ENCODE data around the gene SIT1. TPM values are rescaled to one million over a fixed set of nuclear protein-coding genes. Genes with fewer than 3 reads are reported as not detected.
A peak's percentile ranks its signal among the peaks of the same experiment; 100 is the strongest.

SIT1 gene
- total RNA-seq, 1 donor from 2014 or later: 2.5 TPM

DNA sequence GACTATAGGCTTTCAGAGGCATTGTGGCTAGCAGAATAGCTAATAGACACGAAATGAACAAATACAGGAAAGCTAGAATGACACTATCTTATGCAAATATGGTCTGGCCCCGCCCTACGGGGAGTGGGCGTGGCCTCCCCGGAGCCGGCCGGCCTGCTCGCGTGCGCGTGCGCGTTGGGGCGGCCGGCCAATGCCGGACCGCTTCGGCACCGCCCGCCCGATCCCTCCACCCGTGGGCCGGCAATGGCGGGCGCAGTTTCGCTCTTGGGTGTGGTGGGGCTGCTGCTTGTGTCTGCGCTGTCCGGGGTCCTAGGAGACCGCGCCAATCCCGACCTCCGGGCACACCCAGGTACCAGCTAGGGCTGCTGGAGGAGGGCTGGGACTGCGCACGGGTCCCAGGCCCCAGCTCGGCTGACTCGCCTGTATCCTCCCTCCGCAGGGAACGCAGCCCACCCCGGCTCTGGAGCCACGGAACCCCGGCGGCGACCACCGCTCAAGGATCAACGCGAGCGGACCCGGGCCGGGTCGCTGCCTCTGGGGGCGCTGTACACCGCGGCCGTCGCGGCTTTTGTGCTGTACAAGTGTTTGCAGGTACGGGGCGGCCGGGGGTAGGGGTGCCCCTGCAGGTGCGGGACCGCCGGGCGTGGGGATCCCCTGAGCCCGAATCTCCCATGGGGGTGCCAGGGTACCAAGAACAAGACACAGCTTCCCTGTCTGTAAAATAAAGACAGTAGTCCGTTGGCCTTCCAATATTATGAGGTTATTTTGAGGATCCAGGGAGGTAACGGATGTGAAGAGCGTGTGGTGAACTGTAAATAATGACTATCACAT is 7.6 kb upstream of the SIT1 start, which contains the start of gene CCDC107:
Gene CCDC107, plus strand, starts transcription at position 156 of the 831 bp plus-strand sequence. Its CDS starts 88 bp downstream, at position 244.
- peak within 1 kb of the TSS; percentile 84 to 97 for H3K4me3 ChIP-seq
- peaks cover 0 to 11% of the 10 kb centered on the region in 2 donors for H3K36me3 ChIP-seq
- H3K9me3 ChIP-seq: no peaks in the 10 kb centered on the region
- peak; percentile 83 to 96 for TF ChIP-seq POLR2A (IDR thresholded peaks at IDR 0.05)
- TF ChIP-seq POLR2AphosphoS5 (IDR thresholded peaks at IDR 0.05; ENCODE audit: insufficient read depth in 1 of 2, low read depth in 1 of 2): peak in 1 of 2 donors; percentile 64
- TF ChIP-seq, protein P1, sequence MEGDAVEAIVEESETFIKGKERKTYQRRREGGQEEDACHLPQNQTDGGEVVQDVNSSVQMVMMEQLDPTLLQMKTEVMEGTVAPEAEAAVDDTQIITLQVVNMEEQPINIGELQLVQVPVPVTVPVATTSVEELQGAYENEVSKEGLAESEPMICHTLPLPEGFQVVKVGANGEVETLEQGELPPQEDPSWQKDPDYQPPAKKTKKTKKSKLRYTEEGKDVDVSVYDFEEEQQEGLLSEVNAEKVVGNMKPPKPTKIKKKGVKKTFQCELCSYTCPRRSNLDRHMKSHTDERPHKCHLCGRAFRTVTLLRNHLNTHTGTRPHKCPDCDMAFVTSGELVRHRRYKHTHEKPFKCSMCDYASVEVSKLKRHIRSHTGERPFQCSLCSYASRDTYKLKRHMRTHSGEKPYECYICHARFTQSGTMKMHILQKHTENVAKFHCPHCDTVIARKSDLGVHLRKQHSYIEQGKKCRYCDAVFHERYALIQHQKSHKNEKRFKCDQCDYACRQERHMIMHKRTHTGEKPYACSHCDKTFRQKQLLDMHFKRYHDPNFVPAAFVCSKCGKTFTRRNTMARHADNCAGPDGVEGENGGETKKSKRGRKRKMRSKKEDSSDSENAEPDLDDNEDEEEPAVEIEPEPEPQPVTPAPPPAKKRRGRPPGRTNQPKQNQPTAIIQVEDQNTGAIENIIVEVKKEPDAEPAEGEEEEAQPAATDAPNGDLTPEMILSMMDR (IDR thresholded peaks at IDR 0.05): peak in 2 of 3 experiments; percentile 31 to 63
- intact Hi-C loops (cut with DNase I): loop anchor here (2.0 to 10.0 kb wide), 3 partner anchors 34 to 156 kb away; partner anchors contain the start of genes HINT2 and SPAG8
- H3K27me3 ChIP-seq: no peaks in the 10 kb centered on the region
- H3K4me1 ChIP-seq: peaks cover 18% of the 10 kb centered on the region
- H3K27ac ChIP-seq: peak within 1 kb of the TSS; percentile 96
- DNase-seq (ENCODE audit: extremely low spot score in 2 of 2): no peak

DNA sequence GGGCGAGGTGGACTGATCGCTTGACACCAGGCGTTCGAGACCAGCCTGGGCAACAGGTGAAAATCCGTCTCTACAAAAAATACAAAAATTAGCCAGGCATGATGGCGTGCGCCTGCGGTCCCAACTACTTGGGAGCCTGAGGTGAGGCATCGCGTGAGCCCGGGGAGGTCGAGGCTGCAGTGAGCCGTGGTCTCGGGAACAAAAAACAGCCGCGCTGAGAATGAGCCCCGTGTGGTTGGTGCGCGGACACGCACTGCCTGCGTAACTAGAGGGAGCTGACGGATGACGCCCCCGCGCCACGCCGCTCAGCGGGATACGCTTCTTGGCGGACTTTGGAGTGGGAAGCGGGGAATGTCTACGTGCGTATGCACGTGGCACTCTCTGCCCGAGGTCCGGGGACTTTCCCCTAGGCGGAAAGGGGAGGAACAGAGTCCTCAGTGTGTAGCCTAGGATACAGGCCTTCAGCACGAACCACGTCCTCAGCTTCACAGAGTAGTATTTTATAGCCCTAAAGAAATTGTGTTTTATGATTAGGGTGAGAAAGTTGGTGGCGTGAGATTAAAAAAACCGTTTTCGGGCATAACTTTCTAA is 6.9 kb upstream of the SIT1 start, which contains the start of gene RMRP:
Gene RMRP, minus strand, starts transcription at position 474 of the 591 bp plus-strand sequence.
- H3K4me1 ChIP-seq: peaks cover 18% of the 10 kb centered on the region
- intact Hi-C loops (cut with DNase I): loop anchor here (2.0 to 10.0 kb wide), 3 partner anchors 35 to 157 kb away; partner anchors contain the start of genes HINT2 and SPAG8

DNA sequence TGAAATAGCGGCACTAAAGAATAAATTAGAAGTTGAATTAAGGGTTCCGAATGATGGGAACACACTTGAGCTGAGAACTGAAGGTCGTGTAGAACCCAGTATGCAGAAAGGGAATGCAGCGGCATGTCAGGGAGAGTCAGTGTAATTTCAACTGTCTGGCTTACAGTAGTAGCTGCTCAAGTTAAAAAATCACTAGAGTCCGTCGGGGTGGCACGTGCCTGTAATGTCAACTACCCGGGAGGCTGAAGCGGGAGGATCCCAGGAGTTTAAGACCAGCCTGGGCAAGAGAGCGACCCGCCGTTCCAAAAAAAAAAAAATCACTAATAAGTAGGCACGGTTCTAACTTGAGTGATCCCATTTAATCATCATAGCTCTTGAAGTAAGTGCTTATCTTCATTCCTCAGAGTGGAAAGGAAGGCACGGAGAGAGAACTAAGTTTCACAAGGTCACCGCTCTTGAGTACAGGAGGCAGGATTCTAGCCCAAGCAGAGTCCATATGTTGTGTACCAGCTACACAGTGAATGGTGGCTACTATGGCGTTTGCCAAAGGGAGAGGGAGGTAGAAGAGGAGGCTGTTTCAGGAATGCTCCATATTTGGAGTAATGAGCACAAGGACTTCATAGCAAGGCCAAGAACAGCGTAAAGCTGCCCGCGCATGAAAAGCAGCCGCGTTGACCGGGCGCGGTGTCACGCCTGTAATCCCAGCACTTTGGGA is 6.3 kb upstream of the SIT1 start:
- TF ChIP-seq, protein P1 (IDR thresholded peaks at IDR 0.05): no peak
- TF ChIP-seq POLR2A (IDR thresholded peaks at IDR 0.05) (no peak), POLR2AphosphoS5 (IDR thresholded peaks at IDR 0.05; ENCODE audit: insufficient read depth in 1 of 2, low read depth in 1 of 2) (no peak)
- Histone ChIP-seq H3K36me3 (peaks cover 0 to 11% of the 10 kb centered on the region in 2 donors), H3K27me3 (no peaks in the 10 kb centered on the region), H3K4me1 (peaks cover 18% of the 10 kb centered on the region), H3K9me3 (no peaks in the 10 kb centered on the region), H3K27ac (peak overlapping the region; percentile 96), H3K4me3 (peak overlapping the region; percentile 47 to 97)
- no peak for DNase-seq (ENCODE audit: extremely low spot score in 2 of 2)
- intact Hi-C loops (cut with DNase I): loop anchor here (5.0 to 10.0 kb wide), 2 partner anchors 35 to 158 kb away; partner anchors contain the start of genes HINT2 and SPAG8

More for the DNA sequence above, 6.9 kb upstream of the SIT1 start, which contains the start of gene RMRP:
- Histone ChIP-seq H3K27me3 (no peaks in the 10 kb centered on the region), H3K9me3 (no peaks in the 10 kb centered on the region), H3K4me3 (peak within 1 kb of the TSS; percentile 84 to 97), H3K27ac (peak within 1 kb of the TSS; percentile 96), H3K36me3 (peaks cover 0 to 11% of the 10 kb centered on the region in 2 donors)
- TF ChIP-seq POLR2AphosphoS5 (IDR thresholded peaks at IDR 0.05; ENCODE audit: insufficient read depth in 1 of 2, low read depth in 1 of 2) (peak; percentile 85 to 94), POLR2A (IDR thresholded peaks at IDR 0.05) (peak in 1 of 2 donors; percentile 59)
- TF ChIP-seq, protein P1 (IDR thresholded peaks at IDR 0.05): peak in 2 of 3 experiments; percentile 3 to 43
- peak in 1 of 2 donors; percentile 99 for DNase-seq (ENCODE audit: extremely low spot score in 2 of 2)

DNA sequence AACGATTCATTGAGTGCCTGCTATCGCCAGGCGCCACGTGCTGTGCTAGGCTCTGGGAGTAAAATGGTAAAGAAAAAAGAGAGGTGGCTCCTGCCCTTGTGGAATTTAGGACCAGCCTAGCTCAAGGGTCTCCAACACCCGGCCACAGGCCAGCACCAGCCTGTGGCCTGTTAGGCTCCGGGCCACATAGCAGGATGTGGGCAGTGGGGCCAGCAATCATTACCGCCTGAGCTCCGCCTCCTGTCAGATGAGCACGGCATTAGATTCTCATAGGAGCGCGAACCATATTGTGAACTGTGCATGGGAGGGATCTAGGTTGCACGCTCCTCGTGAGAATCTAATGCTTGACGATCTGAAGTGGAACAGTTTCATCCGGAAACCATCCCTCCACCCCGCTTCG is 5.6 kb upstream of the SIT1 start:
- Histone ChIP-seq H3K4me1 (peaks cover 18% of the 10 kb centered on the region), H3K27ac (no peak overlapping the region), H3K36me3 (peaks cover 0 to 11% of the 10 kb centered on the region in 2 donors), H3K9me3 (no peaks in the 10 kb centered on the region), H3K4me3 (no peak overlapping the region), H3K27me3 (no peaks in the 10 kb centered on the region)
- intact Hi-C loops (cut with DNase I): loop anchor here (5.0 to 10.0 kb wide), 2 partner anchors 36 to 158 kb away; partner anchors contain the start of genes HINT2 and SPAG8
- TF ChIP-seq POLR2A (IDR thresholded peaks at IDR 0.05) (no peak), POLR2AphosphoS5 (IDR thresholded peaks at IDR 0.05; ENCODE audit: insufficient read depth in 1 of 2, low read depth in 1 of 2) (no peak)
- TF ChIP-seq, protein P1 (IDR thresholded peaks at IDR 0.05): no peak
- no peak for DNase-seq (ENCODE audit: extremely low spot score in 2 of 2)
